LNCaP clone FGC (cell line): Measurements from ENCODE around the gene C16orf74.

Experiments used
- DNase-seq: peaks from one replicate; pipeline ENCODE4 v3.0.0-alpha.2; 2011; ENCODE audit warnings: low read depth
- H3K4me3 ChIP-seq: 2 replicates; pipeline ENCODE4 v1.5.1; 2011; ENCODE audit warnings: mild to moderate bottlenecking, low read depth, low read length, control low read depth
- TF ChIP-seq, protein P1 (sequence below): IDR thresholded peaks from 2 replicates; pipeline ENCODE4 v1.5.1; 2012; ENCODE audit warnings: mild to moderate bottlenecking; ENCODE audit not compliant: control insufficient read depth, insufficient read depth; ENCODE audit errors: extremely low read depth

Gene C16orf74

DNA sequence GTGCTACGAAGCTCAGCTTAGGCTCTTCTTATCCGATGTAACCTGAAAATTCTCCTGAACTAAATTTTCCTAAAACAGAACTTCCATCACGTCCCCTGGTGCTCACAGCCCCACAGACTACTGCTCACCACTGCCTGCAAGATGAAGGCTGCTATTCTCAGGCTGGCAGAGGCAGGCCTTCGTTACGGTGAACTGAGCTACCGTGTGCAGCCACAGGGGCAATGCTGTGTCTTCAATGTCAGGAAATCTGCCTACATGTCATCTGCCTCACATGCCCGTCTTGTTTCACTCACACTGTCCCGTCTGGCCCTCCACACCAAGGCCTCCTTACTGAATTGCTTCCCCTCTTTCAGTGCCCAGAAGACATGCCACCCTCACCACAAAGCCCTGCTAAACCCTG lies 32.5 kb upstream of the C16orf74 start:
- no peak for DNase-seq
- TF ChIP-seq, protein P1, sequence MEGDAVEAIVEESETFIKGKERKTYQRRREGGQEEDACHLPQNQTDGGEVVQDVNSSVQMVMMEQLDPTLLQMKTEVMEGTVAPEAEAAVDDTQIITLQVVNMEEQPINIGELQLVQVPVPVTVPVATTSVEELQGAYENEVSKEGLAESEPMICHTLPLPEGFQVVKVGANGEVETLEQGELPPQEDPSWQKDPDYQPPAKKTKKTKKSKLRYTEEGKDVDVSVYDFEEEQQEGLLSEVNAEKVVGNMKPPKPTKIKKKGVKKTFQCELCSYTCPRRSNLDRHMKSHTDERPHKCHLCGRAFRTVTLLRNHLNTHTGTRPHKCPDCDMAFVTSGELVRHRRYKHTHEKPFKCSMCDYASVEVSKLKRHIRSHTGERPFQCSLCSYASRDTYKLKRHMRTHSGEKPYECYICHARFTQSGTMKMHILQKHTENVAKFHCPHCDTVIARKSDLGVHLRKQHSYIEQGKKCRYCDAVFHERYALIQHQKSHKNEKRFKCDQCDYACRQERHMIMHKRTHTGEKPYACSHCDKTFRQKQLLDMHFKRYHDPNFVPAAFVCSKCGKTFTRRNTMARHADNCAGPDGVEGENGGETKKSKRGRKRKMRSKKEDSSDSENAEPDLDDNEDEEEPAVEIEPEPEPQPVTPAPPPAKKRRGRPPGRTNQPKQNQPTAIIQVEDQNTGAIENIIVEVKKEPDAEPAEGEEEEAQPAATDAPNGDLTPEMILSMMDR = no peak
- H3K4me3 ChIP-seq = no peak overlapping the region

DNA sequence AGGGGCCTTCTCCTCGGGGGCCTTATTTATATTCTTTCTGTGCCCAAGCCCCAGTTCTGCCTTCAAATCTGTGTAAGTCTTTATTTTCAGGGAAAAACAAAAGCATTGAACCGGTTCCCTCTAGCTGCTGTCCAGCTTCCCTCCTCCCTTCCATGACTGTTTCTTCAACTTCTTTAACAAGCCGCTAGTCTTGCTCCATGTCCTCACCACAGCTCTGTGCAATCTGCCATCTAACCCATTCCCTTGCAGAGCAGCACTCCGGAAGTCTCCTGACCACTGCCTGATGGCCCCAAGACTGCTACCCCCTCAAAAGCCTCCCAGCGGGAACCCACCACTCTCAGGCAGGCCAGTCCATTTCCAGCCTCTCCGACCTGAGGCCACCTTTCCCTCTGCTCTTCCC lies 31.6 kb upstream of the C16orf74 start:
- TF ChIP-seq, protein P1 = no peak
- no peak overlapping the region for H3K4me3 ChIP-seq
- no peak for DNase-seq

DNA sequence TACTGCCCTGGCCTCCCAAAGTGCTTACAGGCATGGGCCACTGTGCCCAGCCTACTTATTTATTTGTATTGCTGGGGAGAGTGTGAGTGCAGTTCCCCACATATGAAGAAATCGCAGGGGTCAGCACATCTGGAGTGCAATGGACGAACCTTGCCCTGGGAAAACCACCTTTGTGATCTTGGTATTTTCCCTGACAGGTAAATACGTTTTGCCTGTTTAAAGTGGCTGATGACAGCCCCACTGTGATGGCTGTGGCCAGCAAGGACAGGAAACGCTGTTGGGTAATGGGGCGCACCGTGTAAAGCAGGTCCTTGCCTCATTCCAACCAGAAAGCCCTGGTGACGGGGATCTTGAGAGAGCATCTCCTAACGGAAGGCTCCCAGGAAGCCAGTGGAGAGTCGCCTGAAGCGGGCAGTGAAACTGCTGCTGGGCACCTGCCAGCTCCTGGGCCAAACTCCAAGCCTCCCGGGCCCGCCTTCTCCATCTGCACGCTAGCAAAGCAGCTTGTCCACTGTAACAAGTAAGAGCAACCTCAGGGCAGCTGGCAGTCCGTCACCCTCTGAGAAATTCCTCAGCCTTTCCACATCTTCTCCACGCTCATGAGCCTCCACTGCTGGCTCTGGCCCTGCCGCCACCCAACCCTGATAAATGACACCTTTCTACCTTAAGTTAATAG lies 30.9 kb upstream of the C16orf74 start:
- H3K4me3 ChIP-seq = no peak overlapping the region
- TF ChIP-seq, protein P1 = no peak
- peak; percentile 75 for DNase-seq

DNA sequence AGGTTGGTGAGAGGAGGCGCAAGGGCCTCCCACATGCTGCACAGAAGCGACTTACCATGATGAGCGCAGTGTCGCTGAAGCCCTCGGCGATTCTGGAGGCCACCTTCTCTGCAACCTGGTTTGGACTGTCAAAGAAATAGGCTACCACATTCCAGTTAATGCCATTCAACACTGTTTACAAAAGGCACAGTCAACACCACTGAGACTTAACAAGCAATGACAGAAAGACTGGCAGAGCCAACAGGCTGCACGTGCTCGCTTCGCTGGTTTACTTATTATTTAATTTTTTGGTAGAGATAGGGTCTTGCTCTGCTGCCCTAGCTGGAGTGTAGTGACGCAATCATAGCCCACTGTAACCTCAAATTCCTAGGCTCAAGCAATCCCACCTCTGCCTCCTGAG lies 30.3 kb upstream of the C16orf74 start:
- H3K4me3 ChIP-seq = no peak overlapping the region
- DNase-seq = peak; percentile 56
- TF ChIP-seq, protein P1 = no peak

DNA sequence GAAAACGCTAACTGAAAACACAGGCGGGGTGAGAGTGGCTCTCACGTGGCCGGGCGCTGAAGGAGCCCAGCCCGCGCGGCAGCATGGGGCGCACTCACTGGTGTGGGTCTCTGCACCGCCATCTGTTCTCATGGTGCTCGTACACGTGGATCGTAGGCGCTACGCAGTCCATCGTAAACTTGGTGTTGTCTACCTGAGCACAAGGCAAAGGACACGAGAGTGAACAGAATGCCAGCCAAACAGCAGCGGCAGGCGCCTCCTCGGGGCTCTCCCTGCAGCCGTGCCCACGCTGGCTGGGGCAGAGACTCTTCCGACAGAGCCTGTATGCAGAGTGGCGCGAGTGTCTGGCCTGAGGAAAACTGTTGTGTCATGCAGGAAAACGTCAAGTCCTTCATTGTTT lies 29.4 kb upstream of the C16orf74 start:
- DNase-seq = no peak
- TF ChIP-seq, protein P1 = no peak
- no peak overlapping the region for H3K4me3 ChIP-seq

DNA sequence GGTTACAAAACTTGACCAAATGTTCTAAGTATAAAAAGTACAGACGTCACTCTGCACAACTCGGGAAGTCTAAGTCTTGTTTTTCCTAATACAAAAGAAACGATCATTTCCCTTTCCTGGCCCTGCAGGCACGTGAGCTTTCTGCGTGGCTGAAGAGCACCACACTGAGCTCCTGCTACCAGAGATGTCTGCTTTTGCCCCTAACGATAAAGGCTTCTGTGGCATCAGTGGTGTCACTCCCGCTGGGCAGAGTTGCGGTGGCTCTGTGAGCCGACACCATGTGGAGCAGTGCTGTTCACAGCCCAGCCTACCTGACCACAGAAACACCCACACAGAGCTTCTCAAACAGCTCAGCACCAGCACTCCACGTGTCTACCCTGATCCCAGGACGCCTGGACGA lies 28.0 kb upstream of the C16orf74 start:
- TF ChIP-seq, protein P1 = no peak
- no peak overlapping the region for H3K4me3 ChIP-seq
- no peak for DNase-seq

DNA sequence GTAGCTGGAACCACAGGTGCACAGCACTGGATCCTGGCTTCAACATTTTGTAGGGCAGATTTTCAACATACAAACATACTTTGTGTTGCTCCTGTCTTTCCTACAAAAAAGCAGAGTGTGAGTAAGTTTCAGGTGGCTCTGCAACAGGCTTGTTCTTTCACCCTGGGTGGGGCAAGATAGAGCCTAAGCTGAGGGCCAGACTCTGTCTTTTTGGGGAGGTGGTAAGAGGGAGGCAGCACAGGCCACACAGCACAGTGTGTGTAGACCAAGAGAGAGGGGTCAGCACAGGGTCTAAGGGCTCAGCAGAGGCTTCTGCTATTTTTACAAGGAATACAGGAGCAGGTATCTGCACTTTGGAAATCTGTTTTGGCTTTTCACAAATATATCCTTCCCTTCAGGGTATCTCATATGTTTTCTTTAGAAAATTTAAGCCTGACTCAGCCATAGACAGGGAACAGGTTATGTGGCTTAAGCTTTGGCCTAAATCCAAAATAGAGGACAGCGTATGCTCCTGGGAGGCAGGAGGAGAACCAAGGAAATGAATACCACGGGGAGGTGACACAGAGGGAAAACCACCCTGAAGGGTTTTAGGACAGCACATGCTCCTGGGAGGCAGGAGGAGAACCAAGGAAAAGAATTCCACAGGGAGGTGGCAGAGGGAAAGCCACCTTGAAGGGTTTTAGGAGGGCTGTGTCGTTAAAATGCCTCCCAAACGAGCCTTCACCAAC lies 26.9 kb upstream of the C16orf74 start:
- TF ChIP-seq, protein P1 = no peak
- H3K4me3 ChIP-seq = no peak overlapping the region
- DNase-seq = peak; percentile 67
